Dedifferentiated amniotic fluid mesenchymal stem cell (primary cell): Measurements from ENCODE around the gene ANTKMT.
A peak's percentile ranks its signal among the peaks of the same experiment; 100 is the strongest.
"Not testable (repeated sequence)": the region's sequence is repeated elsewhere in the genome, so short reads cannot be mapped to it uniquely, and the experiment has no call there.

ENCODE experiments used
- DNase-seq: peaks from one replicate; pipeline ENCODE4 v3.0.0-alpha.2; 2016; ENCODE audit errors: extremely low spot score

ANTKMT gene

DNA sequence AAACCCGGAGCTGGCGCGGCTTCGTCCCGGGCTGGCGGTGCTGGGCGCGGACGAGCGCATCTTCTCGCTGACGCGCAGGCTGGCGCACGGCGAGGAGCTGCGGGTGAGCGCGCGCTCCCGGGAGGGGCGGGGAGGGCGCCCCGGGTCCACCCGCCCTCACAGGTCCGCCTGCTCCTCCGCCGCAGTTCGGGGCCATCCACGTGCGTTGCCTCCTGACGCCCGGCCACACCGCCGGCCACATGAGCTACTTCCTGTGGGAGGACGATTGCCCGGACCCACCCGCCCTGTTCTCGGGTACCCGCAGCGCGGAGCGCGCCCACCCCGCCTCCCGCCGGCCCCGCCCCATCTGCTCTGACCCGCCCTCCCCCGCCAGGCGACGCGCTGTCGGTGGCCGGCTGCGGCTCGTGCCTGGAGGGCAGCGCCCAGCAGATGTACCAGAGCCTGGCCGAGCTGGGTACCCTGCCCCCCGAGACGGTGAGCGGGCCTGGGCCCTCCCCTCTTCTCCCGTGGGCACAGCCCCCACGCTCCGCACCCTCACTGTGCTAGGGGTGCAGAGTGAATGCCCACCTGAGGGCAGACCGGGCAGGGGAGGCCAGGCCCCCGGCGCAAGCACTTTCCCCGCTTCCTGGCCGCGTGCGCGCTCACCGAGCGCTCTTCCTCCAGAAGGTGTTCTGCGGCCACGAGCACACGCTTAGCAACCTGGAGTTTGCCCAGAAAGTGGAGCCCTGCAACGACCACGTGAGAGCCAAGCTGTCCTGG is 7.4 kb downstream of the ANTKMT start:
- peak; percentile 34 for DNase-seq

DNA sequence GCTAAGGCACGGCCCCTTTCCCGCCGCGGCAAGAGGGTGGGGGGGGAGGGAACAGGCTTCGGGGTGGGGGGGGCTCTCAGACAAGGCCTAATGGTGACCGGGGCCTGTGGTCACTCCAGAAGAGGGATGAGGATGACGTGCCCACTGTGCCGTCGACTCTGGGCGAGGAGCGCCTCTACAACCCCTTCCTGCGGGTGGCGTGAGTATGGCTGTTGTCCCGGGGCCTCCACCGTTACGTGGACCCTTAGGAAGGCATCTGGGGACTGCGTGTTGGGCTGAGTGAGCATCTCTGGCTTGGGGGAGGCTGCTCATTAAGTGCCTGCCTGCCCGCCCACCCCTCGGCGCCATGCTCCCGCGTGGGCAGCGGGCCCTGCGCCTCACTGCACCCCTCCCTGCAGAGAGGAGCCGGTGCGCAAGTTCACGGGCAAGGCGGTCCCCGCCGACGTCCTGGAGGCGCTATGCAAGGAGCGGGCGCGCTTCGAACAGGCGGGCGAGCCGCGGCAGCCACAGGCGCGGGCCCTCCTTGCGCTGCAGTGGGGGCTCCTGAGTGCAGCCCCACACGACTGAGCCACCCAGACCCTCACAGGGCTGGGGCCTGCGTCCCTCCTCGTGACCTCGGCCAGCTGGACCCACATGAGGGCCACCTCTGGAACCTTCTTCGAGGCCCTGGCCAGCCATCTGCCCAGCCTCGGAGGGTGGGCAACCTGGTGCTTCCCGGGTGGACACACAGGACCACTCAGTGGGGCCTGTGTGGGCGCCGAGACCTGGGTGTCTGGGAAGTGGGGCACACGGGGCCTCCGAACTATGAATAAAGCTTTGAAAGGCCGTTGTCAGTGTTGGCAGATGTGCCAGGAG is 8.2 kb downstream of the ANTKMT start:
- no peak for DNase-seq

DNA sequence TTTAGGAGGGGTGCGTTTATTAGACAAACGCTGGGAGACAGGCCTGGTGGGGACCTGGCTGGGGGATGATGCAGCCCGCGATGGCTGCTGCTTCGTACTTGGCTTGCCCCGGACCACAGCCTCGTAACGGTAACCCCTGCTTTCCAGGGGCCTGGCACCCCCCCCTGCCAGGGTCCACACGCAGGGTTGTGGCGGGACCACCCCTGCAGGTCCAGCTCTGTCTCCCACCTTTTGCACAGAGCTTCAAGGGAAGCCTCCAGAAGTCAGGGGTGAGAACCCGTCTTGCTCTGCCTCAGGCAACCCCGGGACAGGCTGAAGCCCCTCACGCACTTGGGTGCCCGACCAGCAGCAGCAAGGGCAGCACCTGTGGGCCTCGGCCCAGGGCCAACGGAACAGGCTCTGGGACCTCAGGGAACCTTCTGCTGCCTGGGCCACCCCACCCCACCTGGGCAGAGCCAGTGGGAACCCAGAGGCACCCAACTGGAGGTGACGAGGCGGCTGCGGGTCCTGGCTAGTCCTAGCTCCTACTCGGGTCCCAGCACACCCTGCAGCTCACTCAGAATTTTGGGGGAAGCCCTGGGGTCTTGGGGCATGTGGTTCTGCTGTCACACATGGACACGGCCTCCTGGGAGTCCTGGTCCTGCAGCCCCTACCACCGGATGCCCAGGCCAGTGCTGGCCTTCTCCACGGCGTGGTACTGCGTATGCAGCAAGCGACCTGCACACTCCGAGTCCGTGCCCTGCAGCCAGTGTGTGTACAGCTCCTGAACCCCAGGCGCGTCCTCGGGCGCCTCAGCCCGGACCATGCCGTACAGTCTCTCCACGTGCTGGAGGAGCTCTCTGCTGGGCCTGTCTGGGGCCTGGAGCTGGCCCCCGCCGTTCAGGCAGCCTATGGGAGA is 9.1 kb downstream of the ANTKMT start:
- no peak for DNase-seq

DNA sequence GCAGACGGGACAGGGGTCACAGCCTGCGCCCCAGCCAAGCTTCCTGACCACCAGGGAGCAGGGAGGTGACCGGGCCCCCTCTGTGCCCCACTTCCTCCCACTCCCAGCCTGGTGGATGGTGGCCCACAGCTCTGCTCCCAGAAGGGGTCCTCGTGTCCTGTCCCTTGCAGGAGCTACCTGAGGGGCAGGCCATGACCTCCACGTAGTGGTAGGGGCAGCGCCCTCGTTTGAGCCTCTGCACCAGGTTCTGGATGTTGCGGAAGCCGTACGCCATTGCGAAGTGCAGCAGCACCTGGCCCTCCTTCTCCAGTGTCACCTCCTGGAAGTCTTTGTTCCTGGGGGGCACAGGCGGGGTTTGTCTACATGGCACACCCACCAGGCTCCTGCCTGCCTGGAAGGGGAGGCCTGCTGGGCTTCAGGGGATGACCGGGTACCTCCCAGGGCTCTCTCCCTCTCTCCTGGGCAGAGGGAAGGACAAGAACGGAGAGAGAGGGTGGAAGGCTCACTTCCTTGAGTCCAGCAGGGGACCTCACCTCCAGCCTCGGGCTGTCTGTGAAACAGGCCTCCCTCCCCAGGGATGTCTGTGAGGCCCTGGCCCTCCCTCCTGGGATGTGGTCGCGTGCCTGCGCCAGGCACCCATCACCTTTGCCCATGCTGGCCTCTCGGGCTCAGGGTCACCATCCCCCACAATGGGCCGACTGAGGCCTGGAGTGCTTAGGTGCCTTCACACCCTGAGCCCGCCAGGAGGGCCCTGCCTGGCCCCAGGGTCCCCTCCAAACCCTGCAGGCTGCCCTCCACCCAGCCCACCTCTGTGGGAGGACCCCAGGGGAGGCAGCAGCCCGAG is 9.9 kb downstream of the ANTKMT start:
- DNase-seq, result no peak

DNA sequence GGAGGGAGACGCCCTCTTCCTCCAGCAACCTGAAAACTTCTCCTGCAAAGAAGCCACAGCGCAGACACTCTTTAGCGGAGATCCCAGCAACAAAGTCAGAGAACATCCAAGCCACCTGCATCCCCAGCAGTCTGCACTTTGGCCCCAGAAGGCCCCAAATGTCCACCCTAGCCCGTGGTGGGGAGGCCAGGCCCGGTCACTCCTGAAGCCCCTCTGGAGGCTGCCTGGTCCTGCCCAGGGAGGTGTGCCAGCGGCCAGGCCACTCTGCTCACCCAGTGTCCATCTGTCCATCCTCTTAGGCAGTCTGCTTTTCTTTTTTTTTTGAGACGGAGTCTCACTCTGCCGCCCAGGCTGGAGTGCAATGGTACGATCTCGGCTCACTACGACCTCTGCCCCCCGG is 11.4 kb downstream of the ANTKMT start:
- no peak for DNase-seq

DNA sequence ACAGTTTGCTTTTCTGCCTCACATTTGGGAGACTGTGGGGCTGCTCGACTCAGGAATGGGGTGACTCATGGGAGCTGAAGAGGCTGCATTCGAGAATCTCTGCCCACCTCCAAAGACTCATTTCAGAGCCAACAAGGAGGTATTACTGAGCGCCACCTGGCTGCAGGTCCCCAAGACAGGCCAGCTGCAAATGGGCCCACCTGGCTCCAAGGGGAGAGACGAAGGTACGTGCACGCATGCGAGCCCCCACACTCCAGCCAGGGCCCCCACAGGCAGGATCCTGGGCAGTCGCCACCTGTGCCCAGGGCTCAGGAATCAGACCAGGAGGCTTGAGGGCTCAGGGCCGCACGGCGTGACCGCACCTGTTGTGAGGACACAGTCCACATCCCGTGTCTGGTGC is 12.0 kb downstream of the ANTKMT start:
- no peak for DNase-seq

DNA sequence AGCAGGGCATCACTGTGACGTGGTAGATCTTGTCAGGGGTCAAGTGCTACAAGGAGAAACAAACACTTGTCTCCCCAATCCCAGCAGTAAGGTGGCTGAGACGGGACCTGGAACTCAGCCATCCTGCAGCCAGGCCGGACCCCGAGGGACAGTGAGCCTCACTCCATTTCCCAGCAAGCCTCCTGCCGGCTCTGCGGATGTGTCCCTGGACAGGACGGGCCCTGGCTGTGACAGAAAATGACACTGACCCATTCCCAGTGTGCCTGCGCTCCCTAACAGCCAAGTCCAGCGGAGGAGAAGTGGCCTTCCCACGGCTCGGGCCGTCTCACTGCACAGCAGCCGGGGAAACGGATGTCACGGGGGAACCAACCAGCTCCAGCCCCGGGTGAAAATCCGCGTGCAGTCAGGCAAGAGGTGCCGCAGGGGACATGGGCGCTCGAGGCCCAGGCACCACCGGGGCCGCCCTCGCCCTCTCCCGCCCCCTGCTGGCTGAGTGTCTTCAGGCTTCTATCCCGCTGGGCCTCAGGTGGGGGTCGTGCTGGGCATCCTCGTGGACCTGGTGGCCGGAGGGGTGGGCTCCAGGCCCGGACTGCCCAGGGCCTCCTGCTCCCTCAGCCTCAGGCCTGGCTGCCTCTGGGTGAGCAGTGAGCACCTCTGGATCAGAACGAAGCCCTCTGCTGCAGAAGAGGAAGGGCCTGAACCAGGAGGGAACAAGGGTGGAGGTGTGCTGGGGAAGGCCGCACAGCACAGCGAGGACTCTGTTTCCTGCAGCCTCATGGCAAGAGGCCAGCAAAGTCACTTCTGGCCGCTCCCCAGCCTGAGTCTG is 12.6 kb downstream of the ANTKMT start:
- DNase-seq, result no peak

DNA sequence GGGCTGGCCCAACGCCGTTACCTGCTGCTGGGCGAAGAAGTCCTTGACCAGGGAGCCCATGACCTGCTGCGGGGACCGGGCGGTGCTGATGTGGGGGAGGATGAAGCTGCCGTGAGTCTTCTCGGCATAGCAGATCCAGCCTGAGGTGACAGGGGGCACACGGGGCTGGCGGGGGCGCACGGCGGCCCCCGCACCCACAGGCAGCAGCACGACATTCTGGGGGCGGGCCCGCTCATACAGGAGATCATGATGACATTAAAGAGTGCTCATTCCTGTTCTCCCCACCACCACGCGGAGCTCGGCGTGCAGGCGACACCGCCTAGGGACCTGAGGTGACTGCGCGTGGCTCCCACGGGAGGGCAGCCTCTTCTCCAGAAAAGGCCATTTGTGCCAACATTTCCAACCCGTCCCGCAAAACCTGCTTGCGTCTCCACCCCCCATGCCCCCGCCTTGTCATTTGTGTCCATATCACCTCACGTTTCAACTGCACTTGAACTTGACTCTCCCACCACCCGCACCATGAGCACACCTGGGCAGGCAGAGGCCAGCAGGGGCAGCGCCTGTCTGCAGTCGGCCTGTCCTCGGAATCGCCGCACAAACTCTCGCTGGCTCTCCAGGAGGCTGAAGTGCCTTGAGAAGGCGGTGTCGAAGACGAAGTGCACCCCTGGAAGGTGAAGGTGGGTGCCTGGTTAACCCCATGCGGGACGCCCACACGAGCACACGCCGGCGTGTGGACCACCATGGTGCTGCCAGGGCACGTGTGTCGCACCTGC is 13.4 kb downstream of the ANTKMT start:
- DNase-seq, result no peak

DNA sequence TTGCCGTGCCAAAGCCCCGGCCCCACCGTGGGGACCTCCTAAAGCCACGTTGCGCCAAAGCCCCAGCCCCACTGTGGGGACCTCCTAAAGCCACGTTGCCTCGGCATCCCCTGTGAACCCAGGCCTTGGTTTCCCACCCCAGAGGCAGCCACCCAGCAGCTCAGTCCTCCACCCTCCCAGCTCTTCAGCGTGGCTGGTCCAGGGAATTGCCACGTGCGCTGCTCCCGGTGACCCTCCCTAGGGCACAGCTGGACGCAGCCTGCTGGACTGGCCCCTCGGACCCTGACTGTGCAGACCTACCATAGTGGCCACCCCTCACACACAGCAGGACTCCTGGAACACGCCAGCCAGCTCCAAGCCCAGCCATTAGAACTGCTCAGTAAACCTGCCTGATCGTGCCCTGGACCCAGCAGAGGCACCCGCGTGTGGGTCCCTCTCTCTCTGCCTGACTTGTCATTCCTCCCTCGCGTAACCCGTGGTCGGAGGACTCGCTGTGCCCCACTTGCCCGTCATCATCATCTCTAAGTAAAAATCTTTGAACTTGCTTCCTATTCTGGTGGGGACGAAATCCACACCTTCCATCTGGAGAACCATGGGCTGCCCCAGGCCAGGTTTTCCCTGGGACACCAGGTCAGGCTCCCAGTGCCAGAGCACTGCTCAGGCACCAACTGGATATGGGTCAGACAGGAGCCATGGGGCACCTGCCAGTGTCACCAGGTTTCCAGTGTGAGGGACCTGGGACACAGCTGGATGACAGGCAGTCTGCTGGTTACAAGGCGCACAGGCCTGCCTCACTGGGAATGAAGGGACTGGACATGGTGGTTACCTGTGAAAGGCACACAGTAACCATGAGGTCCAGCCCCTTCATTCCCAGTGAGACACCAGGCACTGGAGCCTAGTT is 14.3 kb downstream of the ANTKMT start:
- no peak for DNase-seq

DNA sequence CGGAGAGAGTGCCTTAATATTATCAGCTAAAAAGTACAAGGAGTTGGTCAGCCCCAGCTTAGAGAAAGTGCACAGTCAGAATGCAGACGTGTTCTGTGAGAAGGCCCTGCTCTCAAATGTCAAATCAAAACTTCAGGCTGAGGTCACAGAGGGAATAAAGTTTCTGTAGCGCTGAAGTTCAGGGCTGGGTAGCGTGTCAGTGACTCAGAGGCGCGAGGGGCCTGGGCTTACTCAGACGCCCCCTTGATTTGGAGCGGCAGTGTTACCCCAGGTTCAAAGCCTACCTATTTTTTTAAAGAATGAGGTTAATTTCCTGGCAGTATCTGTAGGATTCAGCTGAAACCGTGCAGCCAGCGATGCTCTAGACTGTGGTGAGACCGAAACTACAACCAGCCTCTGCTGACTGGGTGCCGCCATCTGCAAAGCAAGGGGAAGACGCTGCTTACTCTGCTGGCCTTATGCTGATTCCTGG is 15.1 kb downstream of the ANTKMT start:
- DNase-seq, result no peak

DNA sequence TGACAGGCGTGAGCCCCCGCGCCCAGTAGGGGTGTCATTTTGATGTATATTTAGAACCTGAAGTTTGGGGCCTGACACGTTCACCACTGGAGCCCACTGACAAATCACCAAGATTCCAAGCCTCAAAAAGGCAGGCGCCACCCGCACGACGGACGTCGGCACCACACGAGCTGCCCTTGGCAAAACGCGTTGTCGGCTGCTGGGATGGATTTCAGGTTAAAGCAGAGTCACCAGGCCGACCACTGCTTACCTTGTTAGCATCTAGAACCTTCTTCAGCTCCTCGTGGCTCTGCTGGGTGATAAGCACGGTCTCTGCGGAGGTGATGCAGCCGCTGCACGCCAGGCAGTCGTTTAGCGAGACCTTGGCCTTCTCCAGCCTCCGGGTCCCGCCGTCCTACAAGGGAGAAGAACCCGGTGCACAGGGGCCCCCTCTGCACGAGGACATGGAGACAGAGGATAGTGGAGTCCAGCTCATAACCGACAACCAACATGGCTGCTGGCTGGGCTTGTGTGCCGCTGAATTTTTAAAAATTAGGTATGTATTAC is 16.1 kb downstream of the ANTKMT start:
- no peak for DNase-seq

DNA sequence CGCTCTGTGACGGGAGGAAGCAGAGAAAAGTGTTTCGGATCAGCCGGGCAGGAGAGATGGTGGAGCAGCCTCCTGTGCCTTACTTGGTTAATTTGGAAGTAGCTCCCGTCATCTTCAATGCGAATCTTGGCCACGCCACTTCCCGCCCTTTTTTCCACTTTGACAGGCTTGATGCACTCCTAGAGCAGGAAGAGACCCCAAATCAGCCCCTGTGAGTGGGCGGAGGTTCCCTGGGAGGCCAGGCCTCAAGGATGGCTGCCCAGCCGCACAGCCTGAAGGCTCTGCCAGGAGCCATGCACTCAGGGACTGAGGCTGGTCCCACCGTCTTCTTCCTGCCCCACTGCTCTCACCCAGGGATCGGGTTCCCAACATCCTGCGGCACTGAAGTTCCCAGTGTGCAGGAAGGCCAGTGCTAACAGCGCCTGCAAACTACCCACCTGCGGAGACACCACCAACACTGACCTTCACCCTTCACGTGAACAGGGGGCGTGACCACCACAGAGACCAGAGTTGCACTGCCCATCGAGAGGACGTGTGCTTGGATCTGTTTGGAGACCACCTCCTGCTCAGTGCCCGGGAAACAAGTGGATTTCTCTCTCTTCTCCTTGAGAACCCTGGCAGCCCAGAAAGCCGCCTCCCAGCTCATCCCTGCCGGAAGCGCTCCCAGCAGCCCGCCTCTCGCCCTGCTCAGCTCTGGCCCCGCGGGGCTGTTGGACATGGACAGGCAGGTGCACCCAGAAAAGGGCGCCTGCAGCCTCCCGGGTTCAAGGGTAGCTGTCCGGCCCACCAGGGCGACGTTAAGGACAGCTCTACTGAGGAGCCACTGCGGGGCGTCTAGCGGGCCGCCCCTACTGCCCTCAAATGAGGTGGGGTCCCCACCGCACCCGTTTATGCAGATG is 18.9 kb downstream of the ANTKMT start:
- DNase-seq, result no peak

DNA sequence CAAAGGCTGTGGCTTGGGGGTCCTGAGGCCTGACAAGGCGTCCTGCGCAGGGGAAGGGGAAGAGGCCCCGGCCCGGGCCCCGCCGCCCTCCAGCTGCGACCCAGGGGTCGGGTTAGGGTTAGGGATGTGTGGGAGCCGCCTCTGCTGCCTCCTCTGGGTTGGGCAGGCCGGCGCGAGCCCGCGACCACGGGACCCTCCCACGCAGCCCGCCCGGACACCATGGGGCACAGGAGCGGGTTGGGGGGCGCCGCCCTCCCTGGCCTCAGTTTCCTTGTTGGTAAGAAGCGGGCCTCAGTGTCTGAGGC is 19.5 kb downstream of the ANTKMT start:
- no peak for DNase-seq

DNA sequence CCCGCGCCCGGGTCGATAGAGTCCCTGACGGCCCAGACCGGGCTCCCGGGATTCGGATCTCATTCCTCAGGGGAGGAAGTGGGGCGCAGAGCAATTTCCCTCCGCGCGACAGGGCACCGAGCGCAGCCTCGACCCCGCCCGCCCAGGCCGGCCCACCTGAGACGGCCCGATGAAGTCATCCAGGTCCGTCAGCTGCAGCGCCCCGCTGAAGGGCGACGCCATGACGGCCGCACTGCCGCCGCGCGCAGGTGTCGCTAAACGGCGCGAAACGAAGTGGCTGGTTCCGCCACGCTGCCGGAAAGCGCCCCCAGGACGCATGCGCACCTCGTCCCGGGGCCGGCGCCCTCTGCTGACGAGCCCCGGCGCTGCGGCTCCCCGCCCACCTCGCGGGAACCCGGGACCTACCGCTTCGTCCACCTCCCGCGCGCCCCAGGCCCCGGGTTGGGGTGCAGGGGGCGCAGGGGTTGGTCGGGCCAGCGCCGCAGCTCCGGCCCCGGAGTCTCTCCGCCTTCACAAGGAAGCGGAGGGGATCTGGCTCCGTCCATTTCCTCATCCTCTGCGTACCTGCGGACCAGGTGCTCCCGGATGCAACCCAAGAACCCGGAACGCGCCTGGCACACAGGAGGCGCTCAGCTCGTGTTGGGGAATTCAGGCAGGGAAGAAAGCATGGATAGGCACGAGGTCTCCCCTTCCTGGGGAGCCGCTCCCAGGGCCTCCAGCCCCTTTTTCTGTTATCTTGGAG is 20.0 kb downstream of the ANTKMT start, which contains the start of gene CIAO3:
Gene CIAO3 (minus strand): TSS at position 234 of the 742 bp plus-strand sequence. CDS start 12 bp downstream, at position 222.
- peak; percentile 77 for DNase-seq

DNA sequence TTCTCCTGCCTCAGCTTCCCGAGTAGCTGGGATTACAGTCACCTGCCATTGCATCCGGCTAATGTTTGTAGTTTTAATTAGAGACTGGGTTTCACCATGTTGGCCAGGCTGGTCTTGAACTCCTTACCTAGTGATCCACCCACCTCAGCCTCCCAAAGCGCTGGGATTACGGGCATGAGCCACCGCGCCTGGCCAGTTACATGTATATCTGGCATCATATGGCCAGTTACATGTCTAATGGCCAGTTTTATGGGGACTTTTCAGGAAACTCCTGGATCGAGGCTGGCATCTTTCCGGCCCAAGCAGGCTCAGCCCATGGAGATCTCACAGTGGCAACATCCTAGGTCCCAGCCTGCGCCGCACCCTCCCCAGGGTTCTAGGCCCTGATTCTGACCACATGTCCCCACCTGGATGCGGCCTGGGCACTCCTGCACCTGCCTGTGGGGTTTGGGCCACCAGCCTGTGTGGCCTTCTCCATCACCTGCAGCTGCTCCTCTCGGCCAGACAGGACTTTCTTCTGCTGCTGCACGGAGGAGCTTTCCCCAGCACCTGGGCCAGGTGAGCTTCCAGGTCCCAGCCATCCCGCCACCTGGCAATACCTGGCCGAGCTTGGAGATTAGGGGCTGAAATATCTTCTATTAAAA is 21.2 kb downstream of the ANTKMT start:
- no peak for DNase-seq

DNA sequence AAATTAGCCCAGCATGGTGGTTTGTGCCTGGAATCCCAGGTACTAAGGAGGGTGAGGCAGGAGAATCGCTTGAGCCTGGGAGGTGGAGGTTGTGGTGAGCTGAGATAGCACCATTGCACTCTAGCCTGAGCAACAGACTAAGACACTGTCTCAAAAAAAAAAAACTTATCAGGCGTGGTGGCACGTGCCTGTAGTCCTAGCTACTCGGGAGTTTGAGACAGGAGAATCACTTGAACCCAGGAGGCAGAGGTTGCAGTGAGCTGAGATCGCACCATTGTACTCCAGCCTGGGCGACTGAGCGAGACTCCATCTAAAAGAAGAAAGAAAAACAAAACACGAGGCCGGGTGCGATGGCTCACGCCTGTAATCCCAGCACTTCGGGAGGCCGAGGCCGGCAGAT is 21.9 kb downstream of the ANTKMT start:
- DNase-seq, result not testable (repeated sequence)
